OCI-LY1 (cell line): ENCODE data around the gene C14orf180.

ENCODE experiments used
- H2AFZ ChIP-seq: fragments of 200-600 bp; sonication (generic), shearing (Covaris generic); 2 replicates; pipeline ENCODE4 v1.6.0; 2014; ENCODE audit warnings: antibody characterized with exemption, mild to moderate bottlenecking, low read length
- H3F3A ChIP-seq: fragments of 200-600 bp; sonication (generic), shearing (Covaris generic); 2 replicates; pipeline ENCODE4 v1.6.0; 2014; ENCODE audit warnings: mild to moderate bottlenecking, antibody characterized with exemption, low read length, moderate library complexity; ENCODE audit not compliant: insufficient read depth
- H3K27ac ChIP-seq: fragments of 200-600 bp; sonication (generic); 2 replicates; pipeline ENCODE4 v1.5.1; 2014; ENCODE audit warnings: low read length, mixed run types, mild to moderate bottlenecking, low read depth; ENCODE audit not compliant: poor library complexity, severe bottlenecking
- H3K27me3 ChIP-seq: fragments of 200-600 bp; sonication (generic); 2 replicates; pipeline ENCODE4 v1.6.0; 2014; ENCODE audit warnings: antibody characterized with exemption, mild to moderate bottlenecking, low read length, moderate library complexity; ENCODE audit not compliant: insufficient read depth
- H3K36me3 ChIP-seq: fragments of 200-600 bp; sonication (generic); 2 replicates; pipeline ENCODE4 v1.6.1; 2014; ENCODE audit warnings: mild to moderate bottlenecking, antibody characterized with exemption, low read length, moderate library complexity, mixed read lengths; ENCODE audit not compliant: insufficient read depth
- H3K4me1 ChIP-seq: fragments of 200-600 bp; sonication (generic); 2 replicates; pipeline ENCODE4 v1.5.1; 2014; ENCODE audit warnings: mild to moderate bottlenecking, low read length, moderate library complexity; ENCODE audit not compliant: insufficient read depth, severe bottlenecking
- H3K4me2 ChIP-seq: fragments of 200-600 bp; sonication (generic), shearing (Covaris generic); 2 replicates; pipeline ENCODE4 v1.6.1; 2014; ENCODE audit warnings: low read length
- H3K4me3 ChIP-seq: fragments of 200-600 bp; sonication (generic); 2 replicates; pipeline ENCODE4 v1.5.1; 2014; ENCODE audit warnings: low read length, low read depth, mild to moderate bottlenecking, mixed read lengths; ENCODE audit not compliant: poor library complexity, severe bottlenecking
- H3K79me2 ChIP-seq: fragments of 200-600 bp; shearing (Covaris generic); 2 replicates; pipeline ENCODE4 v1.6.1; 2016; ENCODE audit warnings: mixed run types, low read length, mixed read lengths; ENCODE audit not compliant: insufficient read depth
- H3K9ac ChIP-seq: fragments of 200-600 bp; sonication (generic), shearing (Covaris generic); 2 replicates; pipeline ENCODE4 v1.6.1; 2014; ENCODE audit warnings: mild to moderate bottlenecking, low read length, mixed read lengths
- H3K9me2 ChIP-seq: fragments of 200-600 bp; sonication (generic), shearing (Covaris generic); 2 replicates; pipeline ENCODE4 v1.6.1; 2014; ENCODE audit warnings: low read depth, mild to moderate bottlenecking, low read length, mixed read lengths
- H3K9me3 ChIP-seq: fragments of 200-600 bp; shearing (Covaris generic); 2 replicates; pipeline ENCODE4 v1.6.1; 2014; ENCODE audit warnings: low read length, mixed read lengths
- H4K20me1 ChIP-seq: fragments of 200-600 bp; sonication (generic), shearing (Covaris generic); 2 replicates; pipeline ENCODE4 v1.6.0; 2016; ENCODE audit warnings: mild to moderate bottlenecking, low read length; ENCODE audit not compliant: insufficient read depth
- CTCF ChIP-seq: fragments of 200-600 bp; sonication (generic), shearing (Covaris generic); IDR thresholded peaks from 2 replicates; pipeline ENCODE4 v1.5.1; 2017; ENCODE audit warnings: mild to moderate bottlenecking, antibody characterized with exemption, low read length, moderate library complexity, mixed read lengths
- EZH2 ChIP-seq: fragments of 200-600 bp; sonication (generic), shearing (Covaris generic); IDR thresholded peaks from 2 replicates; pipeline ENCODE4 v1.8.0; 2017; ENCODE audit warnings: borderline replicate concordance, mixed run types, mild to moderate bottlenecking, antibody characterized with exemption, low read length, moderate library complexity, mixed read lengths

The C14orf180 gene

GRCh38 chr14:104546591-104547309 lies 32.8 kb upstream of the C14orf180 start:
- Histone ChIP-seq H3K4me2 (no peak overlapping the region), H3K27me3 (peaks cover 11% of the 10 kb centered on the region; the same call in 1 of the 2 replicates), H3K4me1 (no peaks in the 10 kb centered on the region), H3K9me3 (no peaks in the 10 kb centered on the region), H3K27ac (no peak overlapping the region), H2AFZ (no peak overlapping the region), H3K36me3 (no peaks in the 10 kb centered on the region), H3K9me2 (no peaks in the 10 kb centered on the region), H3K9ac (no peak overlapping the region), H3F3A (no peaks in the 10 kb centered on the region), H3K79me2 (no peaks in the 10 kb centered on the region), H3K4me3 (no peak overlapping the region), H4K20me1 (no peaks in the 10 kb centered on the region)
- no peak for TF ChIP-seq EZH2
- no peak for TF ChIP-seq CTCF

GRCh38 chr14:104547310-104547997 lies 32.1 kb upstream of the C14orf180 start:
- Histone ChIP-seq H3K4me3 (no peak overlapping the region), H3K9me2 (no peaks in the 10 kb centered on the region), H2AFZ (no peak overlapping the region), H3K4me2 (no peak overlapping the region), H3F3A (no peaks in the 10 kb centered on the region), H3K9me3 (no peaks in the 10 kb centered on the region), H3K79me2 (no peaks in the 10 kb centered on the region), H3K4me1 (no peaks in the 10 kb centered on the region), H4K20me1 (no peaks in the 10 kb centered on the region), H3K36me3 (no peaks in the 10 kb centered on the region), H3K27ac (no peak overlapping the region), H3K9ac (no peak overlapping the region), H3K27me3 (peaks cover 11% of the 10 kb centered on the region; the same call in 1 of the 2 replicates)
- TF ChIP-seq CTCF = no peak
- no peak for TF ChIP-seq EZH2

GRCh38 chr14:104547998-104548700 lies 31.4 kb upstream of the C14orf180 start:
- H3F3A ChIP-seq = no peaks in the 10 kb centered on the region
- no peaks in the 10 kb centered on the region for H3K4me1 ChIP-seq
- H3K4me2 ChIP-seq = no peak overlapping the region
- peaks cover 11% of the 10 kb centered on the region; the same call in 1 of the 2 replicates for H3K27me3 ChIP-seq
- no peaks in the 10 kb centered on the region for H4K20me1 ChIP-seq
- no peak overlapping the region for H2AFZ ChIP-seq
- no peak overlapping the region for H3K9ac ChIP-seq
- TF ChIP-seq EZH2 (no peak), CTCF (no peak)
- H3K79me2 ChIP-seq = no peaks in the 10 kb centered on the region
- H3K36me3 ChIP-seq = no peaks in the 10 kb centered on the region
- H3K9me3 ChIP-seq = no peaks in the 10 kb centered on the region
- no peak overlapping the region for H3K27ac ChIP-seq
- no peaks in the 10 kb centered on the region for H3K9me2 ChIP-seq
- no peak overlapping the region for H3K4me3 ChIP-seq
